Cardiac muscle cell (in vitro differentiated cells and primary cell): Measurements from ENCODE around the gene SPRR2G. TPM values are rescaled to one million over a fixed set of nuclear protein-coding genes. Genes with fewer than 3 reads are reported as not detected.

ENCODE experiments used
- DNase-seq, 2 donors: peaks; one replicate each; pipeline versions ENCODE4 v3.0.0 to v3.0.0-alpha.2; 2010 to 2017; ENCODE audit warnings: low read depth in 1 of 2, low spot score in 1 of 2
- H3K27ac ChIP-seq: fragments of 200-600 bp; sonication (generic); 2 replicates; pipeline ENCODE4 v1.5.1; 2016
- H3K27me3 ChIP-seq: fragments of 200-600 bp; sonication (generic); 2 replicates; pipeline ENCODE4 v1.6.0; 2016; ENCODE audit warnings: control low read depth
- H3K36me3 ChIP-seq: fragments of 200-600 bp; sonication (generic); 2 replicates; pipeline ENCODE4 v1.5.1; 2016; ENCODE audit warnings: control low read depth
- H3K4me1 ChIP-seq: fragments of 200-600 bp; sonication (generic); 2 replicates; pipeline ENCODE4 v1.8.1; 2017; ENCODE audit warnings: low read depth, mild to moderate bottlenecking, mixed run types
- H3K4me3 ChIP-seq: fragments of 200-600 bp; sonication (generic); 2 replicates; pipeline ENCODE4 v1.5.1; 2016; ENCODE audit warnings: mild to moderate bottlenecking
- H3K9me3 ChIP-seq: fragments of 200-600 bp; sonication (generic); 2 replicates; pipeline ENCODE4 v1.5.1; 2017; ENCODE audit warnings: low read depth, mild to moderate bottlenecking, control low read depth
- CTCF ChIP-seq: IDR thresholded peaks from 2 replicates; pipeline ENCODE4 v1.5.1; 2012; ENCODE audit warnings: low read depth, mild to moderate bottlenecking, low read length
- polyA plus RNA-seq: library from polyadenylated mRNA; unstranded; fragments of >200 nt; fragmentation: Nextera tagmentation; extraction: Ambion mirVana; gene quantifications from 2 replicates; pipeline ENCODE4 v1.2.1, GENCODE V29; 2016
- total RNA-seq: library from RNA; depleted of rRNA; stranded (reverse); fragments of >200 nt; gene quantifications from 2 replicates; pipeline ENCODE4 v1.2.3, GENCODE V29; 2016

Gene SPRR2G
- total and polyA plus RNA-seq, 2 experiments from 2014 or later: not detected

- no peaks in the 10 kb centered on the region for H3K36me3 ChIP-seq
- TF ChIP-seq CTCF: no peak
These were observed 29.9 kb upstream of the SPRR2G start for GRCh38 chr1:153180556-153180955.

DNA sequence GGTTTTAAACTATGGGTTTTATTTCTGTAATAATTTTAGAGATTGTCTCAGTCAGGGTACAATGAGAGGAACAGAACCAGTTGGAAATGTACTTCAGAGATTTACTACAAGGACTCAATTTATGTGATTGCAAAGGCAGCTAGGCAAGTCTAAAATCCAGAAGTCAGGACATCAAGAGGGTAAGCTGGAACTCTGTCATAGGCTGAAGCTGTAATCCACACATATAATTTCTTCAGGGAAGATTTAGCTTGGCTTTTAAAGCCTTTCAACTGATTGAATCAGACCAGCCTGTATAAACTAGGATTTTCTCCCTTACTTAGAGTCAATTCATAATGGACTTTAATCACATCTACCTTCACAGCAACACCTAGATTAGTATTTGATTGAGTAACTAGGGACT lies 28.2 kb upstream of the SPRR2G start:
- H3K4me1 ChIP-seq: no peaks in the 10 kb centered on the region
- no peak overlapping the region for H3K27ac ChIP-seq
- H3K36me3 ChIP-seq: no peaks in the 10 kb centered on the region
- H3K4me3 ChIP-seq: no peak overlapping the region
- no peaks in the 10 kb centered on the region for H3K9me3 ChIP-seq
- no peaks in the 10 kb centered on the region for H3K27me3 ChIP-seq
- no peak for DNase-seq
- TF ChIP-seq CTCF: no peak

More at GRCh38 chr1:153180556-153180955, 29.9 kb upstream of the SPRR2G start:
- H3K9me3 ChIP-seq: no peaks in the 10 kb centered on the region
- DNase-seq: no peak
- no peaks in the 10 kb centered on the region for H3K27me3 ChIP-seq
- no peaks in the 10 kb centered on the region for H3K4me1 ChIP-seq
- H3K4me3 ChIP-seq: no peak overlapping the region
- no peak overlapping the region for H3K27ac ChIP-seq

GRCh38 chr1:153174624-153175023 lies 23.9 kb upstream of the SPRR2G start:
- Histone ChIP-seq H3K4me1 (no peaks in the 10 kb centered on the region), H3K27ac (no peak overlapping the region), H3K4me3 (no peak overlapping the region), H3K27me3 (no peaks in the 10 kb centered on the region), H3K9me3 (no peaks in the 10 kb centered on the region), H3K36me3 (no peaks in the 10 kb centered on the region)
- no peak for DNase-seq
- TF ChIP-seq CTCF: no peak

GRCh38 chr1:153168686-153169085 lies 18.0 kb upstream of the SPRR2G start:
- Histone ChIP-seq H3K27ac (no peak overlapping the region), H3K27me3 (no peaks in the 10 kb centered on the region), H3K4me3 (no peak overlapping the region), H3K4me1 (no peaks in the 10 kb centered on the region), H3K9me3 (no peaks in the 10 kb centered on the region), H3K36me3 (no peaks in the 10 kb centered on the region)
- no peak for TF ChIP-seq CTCF
- no peak for DNase-seq

GRCh38 chr1:153155541-153155940 lies 4.9 kb upstream of the SPRR2G start:
- Histone ChIP-seq H3K36me3 (no peaks in the 10 kb centered on the region), H3K4me1 (no peaks in the 10 kb centered on the region), H3K27me3 (no peaks in the 10 kb centered on the region), H3K4me3 (no peak overlapping the region), H3K27ac (no peak overlapping the region), H3K9me3 (no peaks in the 10 kb centered on the region)
- no peak for TF ChIP-seq CTCF
- no peak for DNase-seq

GRCh38 chr1:153152481-153152880 lies 1.8 kb upstream of the SPRR2G start:
- no peak overlapping the region for H3K4me3 ChIP-seq
- H3K27me3 ChIP-seq: no peaks in the 10 kb centered on the region
- no peak for DNase-seq
- H3K36me3 ChIP-seq: no peaks in the 10 kb centered on the region
- no peaks in the 10 kb centered on the region for H3K4me1 ChIP-seq
- TF ChIP-seq CTCF: no peak
- H3K9me3 ChIP-seq: no peaks in the 10 kb centered on the region
- H3K27ac ChIP-seq: no peak overlapping the region
